ENCODE measurements around the gene BMP5.

The BMP5 gene

DNA sequence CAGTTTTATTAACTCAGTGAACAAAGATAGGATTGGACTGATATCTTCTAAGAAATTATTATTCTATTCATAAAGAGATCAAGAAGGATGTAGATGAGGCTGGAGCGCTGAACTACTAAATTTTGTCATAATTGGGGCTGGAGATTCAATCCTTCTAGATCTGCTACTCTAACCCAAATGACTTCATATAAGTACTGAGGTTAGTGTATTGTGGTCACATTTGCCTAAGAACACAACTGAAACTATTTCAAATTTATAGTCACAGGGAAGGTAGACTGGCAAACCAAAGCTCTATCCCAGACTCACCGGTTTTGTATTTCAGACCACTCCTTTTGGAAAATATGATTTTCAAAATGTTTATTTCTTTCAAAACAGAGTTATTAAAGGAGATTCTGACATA is 96.7 kb downstream of the BMP5 start:
- TF ChIP-seq, protein P1, sequence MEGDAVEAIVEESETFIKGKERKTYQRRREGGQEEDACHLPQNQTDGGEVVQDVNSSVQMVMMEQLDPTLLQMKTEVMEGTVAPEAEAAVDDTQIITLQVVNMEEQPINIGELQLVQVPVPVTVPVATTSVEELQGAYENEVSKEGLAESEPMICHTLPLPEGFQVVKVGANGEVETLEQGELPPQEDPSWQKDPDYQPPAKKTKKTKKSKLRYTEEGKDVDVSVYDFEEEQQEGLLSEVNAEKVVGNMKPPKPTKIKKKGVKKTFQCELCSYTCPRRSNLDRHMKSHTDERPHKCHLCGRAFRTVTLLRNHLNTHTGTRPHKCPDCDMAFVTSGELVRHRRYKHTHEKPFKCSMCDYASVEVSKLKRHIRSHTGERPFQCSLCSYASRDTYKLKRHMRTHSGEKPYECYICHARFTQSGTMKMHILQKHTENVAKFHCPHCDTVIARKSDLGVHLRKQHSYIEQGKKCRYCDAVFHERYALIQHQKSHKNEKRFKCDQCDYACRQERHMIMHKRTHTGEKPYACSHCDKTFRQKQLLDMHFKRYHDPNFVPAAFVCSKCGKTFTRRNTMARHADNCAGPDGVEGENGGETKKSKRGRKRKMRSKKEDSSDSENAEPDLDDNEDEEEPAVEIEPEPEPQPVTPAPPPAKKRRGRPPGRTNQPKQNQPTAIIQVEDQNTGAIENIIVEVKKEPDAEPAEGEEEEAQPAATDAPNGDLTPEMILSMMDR (IDR thresholded peaks at IDR 0.05; ENCODE audit: insufficient read depth, low read length, poor library complexity, severe bottlenecking), result no peak
- Histone ChIP-seq H3K4me3 (replicated peaks; ENCODE audit: low read depth, low read length) (no peak overlapping the region), H3K36me3 (ENCODE audit: control insufficient read depth, insufficient read depth, low read length) (no peaks in the 10 kb centered on the region), H3K27me3 (replicated peaks; ENCODE audit: control insufficient read depth, insufficient read depth, low read length) (no peaks in the 10 kb centered on the region)
- peak; percentile 28 for DNase-seq (ENCODE audit: extremely low read depth, insufficient read length)

DNA sequence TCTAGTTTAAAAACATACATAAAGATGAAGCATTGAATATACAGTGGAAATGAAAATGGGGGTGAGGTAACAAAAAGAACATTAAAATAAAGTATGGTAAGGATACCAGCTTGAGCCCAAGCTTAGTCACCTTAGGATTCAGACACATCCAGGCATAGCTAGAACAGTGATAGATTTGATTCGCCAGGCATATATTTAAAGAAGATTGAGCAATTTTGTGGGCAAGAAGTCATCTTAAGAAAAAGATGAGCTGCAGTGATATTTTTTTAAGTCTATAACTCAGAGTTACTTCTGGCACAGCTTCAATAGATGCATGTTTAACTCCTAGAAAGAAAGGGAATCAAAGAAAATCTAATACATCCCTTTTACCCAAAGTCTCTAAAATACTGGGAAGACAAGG is 97.9 kb downstream of the BMP5 start:
- DNase-seq (ENCODE audit: extremely low read depth, insufficient read length), result no peak
- TF ChIP-seq, protein P1 (IDR thresholded peaks at IDR 0.05; ENCODE audit: insufficient read depth, low read length, poor library complexity, severe bottlenecking), result no peak
- Histone ChIP-seq H3K36me3 (ENCODE audit: control insufficient read depth, insufficient read depth, low read length) (no peaks in the 10 kb centered on the region), H3K4me3 (replicated peaks; ENCODE audit: low read depth, low read length) (no peak overlapping the region), H3K27me3 (replicated peaks; ENCODE audit: control insufficient read depth, insufficient read depth, low read length) (no peaks in the 10 kb centered on the region)

DNA sequence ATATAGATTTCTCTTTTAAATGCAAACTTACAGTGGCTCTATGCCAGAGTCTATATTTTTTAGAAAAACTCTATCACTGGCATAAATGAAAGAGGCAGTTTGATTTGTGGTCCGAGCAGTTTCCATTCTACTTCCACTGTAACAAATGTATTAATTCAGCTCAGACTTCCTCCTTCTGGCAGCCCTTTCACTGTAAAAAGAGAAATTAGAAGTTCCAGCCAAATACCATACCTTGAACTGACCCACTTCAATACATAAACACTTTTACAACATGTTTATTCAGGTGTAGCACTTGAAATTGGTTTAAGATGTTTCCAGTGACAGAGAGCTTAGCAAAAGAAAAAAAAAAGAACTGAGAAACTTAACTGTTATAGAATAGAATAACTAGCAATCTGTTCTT is 99.3 kb downstream of the BMP5 start:
- TF ChIP-seq, protein P1 (IDR thresholded peaks at IDR 0.05; ENCODE audit: insufficient read depth, low read length, poor library complexity, severe bottlenecking), result no peak
- Histone ChIP-seq H3K36me3 (ENCODE audit: control insufficient read depth, insufficient read depth, low read length) (no peaks in the 10 kb centered on the region), H3K27me3 (replicated peaks; ENCODE audit: control insufficient read depth, insufficient read depth, low read length) (no peaks in the 10 kb centered on the region), H3K4me3 (replicated peaks; ENCODE audit: low read depth, low read length) (no peak overlapping the region)
- no peak for DNase-seq (ENCODE audit: extremely low read depth, insufficient read length)

DNA sequence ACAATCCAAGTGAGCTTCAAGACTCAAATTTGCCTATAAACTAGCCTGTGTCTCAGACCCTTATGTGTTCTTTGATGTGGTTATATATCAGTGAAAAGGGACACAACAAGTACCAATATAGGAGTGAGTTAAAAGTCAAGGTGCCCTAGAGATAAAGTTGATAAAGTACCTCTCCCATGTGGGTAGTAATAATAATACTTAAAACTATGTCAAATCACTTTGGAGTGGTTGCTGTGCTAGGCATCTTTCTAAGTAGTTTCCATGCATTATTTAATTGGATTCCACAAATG is 100.4 kb downstream of the BMP5 start:
- no peaks in the 10 kb centered on the region for H3K36me3 ChIP-seq (ENCODE audit: control insufficient read depth, insufficient read depth, low read length)
- no peak for DNase-seq (ENCODE audit: extremely low read depth, insufficient read length)
- H3K27me3 ChIP-seq (replicated peaks; ENCODE audit: control insufficient read depth, insufficient read depth, low read length), result no peaks in the 10 kb centered on the region
- TF ChIP-seq, protein P1 (IDR thresholded peaks at IDR 0.05; ENCODE audit: insufficient read depth, low read length, poor library complexity, severe bottlenecking), result no peak
- no peak overlapping the region for H3K4me3 ChIP-seq (replicated peaks; ENCODE audit: low read depth, low read length)

DNA sequence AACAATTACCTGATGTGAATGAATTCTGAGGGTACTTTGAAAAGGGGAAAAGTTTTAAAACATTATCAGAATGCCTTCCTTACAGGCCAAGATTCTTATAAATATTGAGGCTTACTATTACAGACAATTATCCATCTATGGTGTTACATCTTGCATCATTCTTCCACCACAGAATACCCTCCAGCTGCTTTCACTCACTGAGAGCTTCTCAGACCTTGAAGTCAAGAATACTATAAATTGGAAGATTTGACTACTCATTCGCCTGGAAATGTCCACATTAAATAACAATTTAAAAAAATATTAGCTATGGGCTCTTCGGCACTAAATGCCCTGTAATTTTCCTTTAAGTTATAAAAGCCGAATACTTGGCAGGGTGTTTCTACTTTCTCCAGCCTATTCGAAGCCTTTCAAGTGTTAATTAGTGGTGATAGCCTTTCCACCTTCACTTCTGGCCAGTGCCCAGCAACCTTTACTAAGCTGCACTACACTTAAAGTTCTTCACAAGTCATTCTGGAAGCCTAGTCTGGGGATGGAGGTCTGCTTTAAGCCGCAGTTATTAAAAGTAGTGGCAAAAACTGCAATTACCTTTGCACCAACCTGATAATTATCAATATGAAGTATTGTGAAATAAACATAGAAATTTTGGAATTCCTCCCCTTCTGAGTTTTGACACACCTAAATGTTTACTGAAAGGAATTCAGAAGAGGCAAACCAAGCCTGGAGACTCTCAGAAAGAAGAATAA is 100.9 kb downstream of the BMP5 start:
- H3K4me3 ChIP-seq (replicated peaks; ENCODE audit: low read depth, low read length), result no peak overlapping the region
- H3K27me3 ChIP-seq (replicated peaks; ENCODE audit: control insufficient read depth, insufficient read depth, low read length), result no peaks in the 10 kb centered on the region
- TF ChIP-seq, protein P1 (IDR thresholded peaks at IDR 0.05; ENCODE audit: insufficient read depth, low read length, poor library complexity, severe bottlenecking), result no peak
- no peaks in the 10 kb centered on the region for H3K36me3 ChIP-seq (ENCODE audit: control insufficient read depth, insufficient read depth, low read length)
- no peak for DNase-seq (ENCODE audit: extremely low read depth, insufficient read length)
